H9 (cell line): ENCODE data around the gene THAP3. TPM values are rescaled to one million over a fixed set of nuclear protein-coding genes. Genes with fewer than 3 reads are reported as not detected.

Source experiments
- DNase-seq: peaks from one replicate; pipeline ENCODE4 v3.0.0-alpha.2; 2017
- H2AFZ ChIP-seq: one replicate; pipeline ENCODE4 v1.6.1; 2013; ENCODE audit warnings: mild to moderate bottlenecking, low read length, control low read depth, moderate library complexity
- H2AK5ac ChIP-seq: 2 replicates; pipeline ENCODE4 v1.6.1; 2013; ENCODE audit warnings: low read length, control low read depth, mixed read lengths; ENCODE audit not compliant: insufficient read length
- H2BK120ac ChIP-seq: one replicate; pipeline ENCODE4 v1.6.1; 2013; ENCODE audit warnings: low read depth, mild to moderate bottlenecking, low read length, control low read depth, inconsistent platforms; ENCODE audit not compliant: poor library complexity, severe bottlenecking
- H2BK12ac ChIP-seq: 2 replicates; pipeline ENCODE4 v1.6.1; 2013; ENCODE audit warnings: low read length, control low read depth, mixed read lengths, low read depth; ENCODE audit not compliant: insufficient read length
- H2BK15ac ChIP-seq: 2 replicates; pipeline ENCODE4 v1.6.1; 2013; ENCODE audit warnings: low read depth, low read length, control low read depth
- H2BK20ac ChIP-seq: one replicate; pipeline ENCODE4 v1.6.1; 2013; ENCODE audit warnings: low read depth, mild to moderate bottlenecking, low read length, control low read depth, inconsistent platforms; ENCODE audit not compliant: poor library complexity, severe bottlenecking
- H2BK5ac ChIP-seq: 2 replicates; pipeline ENCODE4 v1.6.1; 2013; ENCODE audit warnings: low read length, control low read depth, mixed read lengths; ENCODE audit not compliant: insufficient read length
- H3K14ac ChIP-seq: 2 replicates; pipeline ENCODE4 v1.6.1; 2013; ENCODE audit warnings: low read length, control low read depth; ENCODE audit not compliant: insufficient read depth
- H3K18ac ChIP-seq: 2 replicates; pipeline ENCODE4 v1.6.1; 2013; ENCODE audit warnings: low read depth, mild to moderate bottlenecking, mixed read lengths, low read length, control low read depth; ENCODE audit not compliant: insufficient read length
- H3K23ac ChIP-seq: 2 replicates; pipeline ENCODE4 v1.6.1; 2013; ENCODE audit warnings: low read length, control low read depth, mixed read lengths, low read depth; ENCODE audit not compliant: insufficient read length
- H3K23me2 ChIP-seq: 2 replicates; pipeline ENCODE4 v1.6.1; 2013; ENCODE audit warnings: low read depth, mild to moderate bottlenecking, mixed read lengths, low read length, control low read depth; ENCODE audit not compliant: insufficient read length, poor library complexity, severe bottlenecking
- H3K27ac ChIP-seq: 2 replicates; pipeline ENCODE4 v1.5.1; 2013; ENCODE audit warnings: low read length, control low read depth, mixed read lengths, low read depth; ENCODE audit not compliant: insufficient read length
- H3K27me3 ChIP-seq: 2 replicates; pipeline ENCODE4 v1.6.1; 2013; ENCODE audit warnings: low read length, control low read depth, inconsistent platforms; ENCODE audit not compliant: insufficient read depth
- H3K4ac ChIP-seq: 2 replicates; pipeline ENCODE4 v1.6.1; 2013; ENCODE audit warnings: low read depth, mild to moderate bottlenecking, control low read depth, inconsistent platforms, low read length, moderate library complexity
- H3K4me1 ChIP-seq: 2 replicates; pipeline ENCODE4 v1.6.1; 2013; ENCODE audit warnings: low read length, control low read depth, inconsistent platforms; ENCODE audit not compliant: insufficient read depth
- H3K4me2 ChIP-seq: 2 replicates; pipeline ENCODE4 v1.6.1; 2013; ENCODE audit warnings: low read length, control low read depth, mixed read lengths; ENCODE audit not compliant: insufficient read length, insufficient read depth
- H3K56ac ChIP-seq: 2 replicates; pipeline ENCODE4 v1.6.1; 2013; ENCODE audit warnings: low read depth, mild to moderate bottlenecking, mixed read lengths, low read length, control low read depth; ENCODE audit not compliant: insufficient read length
- H3K79me1 ChIP-seq: 2 replicates; pipeline ENCODE4 v1.6.1; 2013; ENCODE audit warnings: low read depth, mild to moderate bottlenecking, moderate library complexity, low read length, control low read depth, inconsistent platforms; ENCODE audit not compliant: insufficient read depth, poor library complexity, severe bottlenecking
- H3K79me2 ChIP-seq: 2 replicates; pipeline ENCODE4 v1.6.1; 2013; ENCODE audit warnings: low read length, control low read depth, inconsistent platforms; ENCODE audit not compliant: insufficient read depth
- H3K9ac ChIP-seq: 2 replicates; pipeline ENCODE4 v1.6.1; 2013; ENCODE audit warnings: low read length, control low read depth, mixed read lengths; ENCODE audit not compliant: insufficient read length; ENCODE audit errors: extremely low read depth
- H3K9me3 ChIP-seq: one replicate; pipeline ENCODE4 v1.6.1; 2013; ENCODE audit warnings: low read depth, low read length, inconsistent platforms; ENCODE audit not compliant: control insufficient read depth
- H3T11ph ChIP-seq: one replicate; pipeline ENCODE4 v1.6.1; 2013; ENCODE audit warnings: mild to moderate bottlenecking, low read length, control low read depth, inconsistent platforms
- H4K20me1 ChIP-seq: one replicate; pipeline ENCODE4 v1.6.1; 2013; ENCODE audit not compliant: control insufficient read depth, insufficient read length, insufficient read depth
- H4K5ac ChIP-seq: 2 replicates; pipeline ENCODE4 v1.6.1; 2013; ENCODE audit warnings: low read depth, mild to moderate bottlenecking, mixed read lengths, low read length, control low read depth; ENCODE audit not compliant: insufficient read length
- H4K8ac ChIP-seq: replicated peaks from 2 replicates; pipeline ENCODE4 v1.6.1; 2013; ENCODE audit warnings: low read length, control low read depth, mixed read lengths, low read depth; ENCODE audit not compliant: insufficient read length
- H4K91ac ChIP-seq: 2 replicates; pipeline ENCODE4 v1.6.1; 2013; ENCODE audit warnings: low read depth, mild to moderate bottlenecking, moderate library complexity, mixed read lengths, low read length, control low read depth; ENCODE audit not compliant: insufficient read length
- H3K27ac Mint-ChIP-seq, 3 experiments: 2 replicates in 2 of 3; 3 replicates in 1 of 3; pipeline ENCODE4 v1.8.0; 2020 to 2021; ENCODE audit warnings: mixed read lengths in 3 of 3, mild to moderate bottlenecking in 1 of 3, moderate library complexity in 1 of 3
- H3K27me3 Mint-ChIP-seq: 2 replicates; pipeline ENCODE4 v1.8.0; 2021; ENCODE audit warnings: low read depth, mild to moderate bottlenecking, moderate library complexity, mixed read lengths
- H3K36me3 Mint-ChIP-seq, 3 experiments: 2 replicates in 2 of 3; 3 replicates in 1 of 3; pipeline ENCODE4 v1.8.0; 2020 to 2021; ENCODE audit warnings: low read depth in 3 of 3, mixed read lengths in 3 of 3; ENCODE audit not compliant: insufficient read depth in 1 of 3
- H3K4me1 Mint-ChIP-seq, 2 experiments: 2 replicates each; pipeline ENCODE4 v1.8.0; 2020; ENCODE audit warnings: mixed read lengths in 2 of 2
- H3K4me3 Mint-ChIP-seq, 2 experiments: 2 replicates in 1 of 2; 3 replicates in 1 of 2; pipeline ENCODE4 v1.8.0; 2020 to 2021; ENCODE audit warnings: mild to moderate bottlenecking in 2 of 2, mixed read lengths in 2 of 2, moderate library complexity in 1 of 2
- H3K9me3 Mint-ChIP-seq, 2 experiments: 2 replicates in 1 of 2; 3 replicates in 1 of 2; pipeline ENCODE4 v1.8.0; 2020; ENCODE audit warnings: mild to moderate bottlenecking in 2 of 2, mixed read lengths in 2 of 2, moderate library complexity in 1 of 2
- WGBS: extraction: QIAGEN DNeasy Blood & Tissue Kit; methylation state at CpG from one replicate; pipeline ENCODE4 v1.1.7; 2013; ENCODE audit warnings: missing lambda C conversion rate, low lambda C conversion rate, mixed read lengths; ENCODE audit not compliant: insufficient read length; ENCODE audit errors: extremely low coverage; 5-methylcytosine and 5-hydroxymethylcytosine counted together
- total RNA-seq: library from RNA; stranded (reverse); gene quantifications from 2 replicates; pipeline ENCODE4 v1.2.1, GENCODE V29; 2021
- TF ChIP-seq, protein P1 (sequence below): fragments of 200-600 bp; sonication (generic); conservative IDR thresholded peaks from 3 replicates; pipeline ENCODE4 v1.8.0; 2021; ENCODE audit warnings: antibody characterized with exemption, mild to moderate bottlenecking

Gene THAP3
- total RNA-seq, 1 experiment from 2014 or later: 15.3 TPM

DNA sequence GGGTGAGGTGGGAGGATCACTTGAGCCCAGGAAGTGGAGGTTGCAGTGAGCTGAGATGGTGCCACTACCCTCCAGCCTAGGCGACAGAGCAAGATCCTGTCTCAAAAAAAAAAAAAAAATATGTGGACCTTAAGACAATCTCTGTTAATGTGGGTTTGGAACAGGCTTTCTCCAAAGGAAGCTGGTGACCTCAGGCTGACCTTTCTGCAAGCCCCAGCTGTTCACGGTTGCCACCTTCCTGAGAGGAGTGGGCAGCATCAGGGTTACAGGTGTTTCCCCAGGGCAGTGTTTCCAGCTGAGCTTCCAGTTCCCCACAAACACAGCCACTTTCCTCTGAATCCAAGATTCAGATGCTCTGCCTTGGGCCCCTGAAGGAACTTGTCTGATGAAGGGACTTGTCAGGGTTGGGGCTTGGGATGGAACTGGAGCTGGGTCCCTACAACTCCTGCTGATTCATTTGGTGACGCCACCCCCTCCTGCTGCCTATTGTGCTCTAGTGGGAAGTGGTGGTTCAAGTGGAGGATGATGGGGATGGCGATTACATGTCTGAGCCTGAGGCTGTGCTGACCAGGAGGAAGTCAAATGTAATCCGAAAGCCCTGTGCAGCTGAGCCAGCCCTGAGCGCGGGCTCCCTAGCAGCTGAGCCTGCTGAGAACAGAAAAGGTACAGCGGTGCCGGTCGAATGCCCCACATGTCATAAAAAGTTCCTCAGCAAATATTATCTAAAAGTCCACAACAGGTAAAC lies 42.9 kb upstream of the THAP3 start:
- TF ChIP-seq, protein P1, sequence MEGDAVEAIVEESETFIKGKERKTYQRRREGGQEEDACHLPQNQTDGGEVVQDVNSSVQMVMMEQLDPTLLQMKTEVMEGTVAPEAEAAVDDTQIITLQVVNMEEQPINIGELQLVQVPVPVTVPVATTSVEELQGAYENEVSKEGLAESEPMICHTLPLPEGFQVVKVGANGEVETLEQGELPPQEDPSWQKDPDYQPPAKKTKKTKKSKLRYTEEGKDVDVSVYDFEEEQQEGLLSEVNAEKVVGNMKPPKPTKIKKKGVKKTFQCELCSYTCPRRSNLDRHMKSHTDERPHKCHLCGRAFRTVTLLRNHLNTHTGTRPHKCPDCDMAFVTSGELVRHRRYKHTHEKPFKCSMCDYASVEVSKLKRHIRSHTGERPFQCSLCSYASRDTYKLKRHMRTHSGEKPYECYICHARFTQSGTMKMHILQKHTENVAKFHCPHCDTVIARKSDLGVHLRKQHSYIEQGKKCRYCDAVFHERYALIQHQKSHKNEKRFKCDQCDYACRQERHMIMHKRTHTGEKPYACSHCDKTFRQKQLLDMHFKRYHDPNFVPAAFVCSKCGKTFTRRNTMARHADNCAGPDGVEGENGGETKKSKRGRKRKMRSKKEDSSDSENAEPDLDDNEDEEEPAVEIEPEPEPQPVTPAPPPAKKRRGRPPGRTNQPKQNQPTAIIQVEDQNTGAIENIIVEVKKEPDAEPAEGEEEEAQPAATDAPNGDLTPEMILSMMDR: no peak
- no peak overlapping the region for H2BK12ac ChIP-seq
- no peak for DNase-seq
- H3K4me2 ChIP-seq: no peak overlapping the region
- no peak overlapping the region for H4K91ac ChIP-seq
- H3K79me1 ChIP-seq: peaks cover 4% of the 10 kb centered on the region
- no peak overlapping the region for H2BK20ac ChIP-seq
- H3K4me3 Mint-ChIP-seq: peak overlapping the region; percentile 57 to 92; a peak in 2 of 5 replicates
- H3K9me3 ChIP-seq: no peaks in the 10 kb centered on the region
- H3K4ac ChIP-seq: no peak overlapping the region
- no peak overlapping the region for H3K56ac ChIP-seq
- H3K79me2 ChIP-seq: no peaks in the 10 kb centered on the region
- H2AFZ ChIP-seq: no peak overlapping the region
- H3K18ac ChIP-seq: no peak overlapping the region
- no peak overlapping the region for H3T11ph ChIP-seq
- peak overlapping the region in 1 of 3 experiments; percentile 34; a peak in 1 of 7 replicates for H3K27ac Mint-ChIP-seq
- no peak overlapping the region for H4K8ac ChIP-seq
- no peaks in the 10 kb centered on the region; the same call in 1 of the 2 replicates for H3K4me1 ChIP-seq
- H3K9me3 Mint-ChIP-seq: no peaks in the 10 kb centered on the region; a peak in 1 of 5 replicates
- H3K27me3 Mint-ChIP-seq: no peaks in the 10 kb centered on the region
- no peak overlapping the region for H3K27ac ChIP-seq
- peaks cover 7% of the 10 kb centered on the region for H3K23me2 ChIP-seq
- H2BK15ac ChIP-seq: no peak overlapping the region
- peaks cover 0 to 14% (median 2%) of the 10 kb centered on the region in 3 experiments; a peak in 4 of 7 replicates for H3K36me3 Mint-ChIP-seq
- no peak overlapping the region for H4K5ac ChIP-seq
- H2BK120ac ChIP-seq: no peak overlapping the region
- H3K27me3 ChIP-seq: no peaks in the 10 kb centered on the region
- H4K20me1 ChIP-seq: no peaks in the 10 kb centered on the region
- H2AK5ac ChIP-seq: no peak overlapping the region
- H3K23ac ChIP-seq: no peak overlapping the region
- no peak overlapping the region for H2BK5ac ChIP-seq
- peaks cover 15 to 18% of the 10 kb centered on the region in 2 experiments for H3K4me1 Mint-ChIP-seq
- H3K9ac ChIP-seq: no peak overlapping the region
- no peak overlapping the region for H3K14ac ChIP-seq
- no CpG with 5 or more reads among the region's 10 CpGs for WGBS
